CD4-positive, alpha-beta T cell treated with Interleukin-4 for 1 hour (primary cell): ENCODE results near the gene SLC35F5.
A peak's percentile ranks its signal among the peaks of the same experiment; 100 is the strongest.
"Not testable (repeated sequence)": the region's sequence is repeated elsewhere in the genome, so short reads cannot be mapped to it uniquely, and the experiment has no call there.

Experiments
- DNase-seq, 2 donors: peaks; one replicate each; pipeline ENCODE4 v3.0.0-alpha.2; 2020 to 2022

Gene SLC35F5

DNA sequence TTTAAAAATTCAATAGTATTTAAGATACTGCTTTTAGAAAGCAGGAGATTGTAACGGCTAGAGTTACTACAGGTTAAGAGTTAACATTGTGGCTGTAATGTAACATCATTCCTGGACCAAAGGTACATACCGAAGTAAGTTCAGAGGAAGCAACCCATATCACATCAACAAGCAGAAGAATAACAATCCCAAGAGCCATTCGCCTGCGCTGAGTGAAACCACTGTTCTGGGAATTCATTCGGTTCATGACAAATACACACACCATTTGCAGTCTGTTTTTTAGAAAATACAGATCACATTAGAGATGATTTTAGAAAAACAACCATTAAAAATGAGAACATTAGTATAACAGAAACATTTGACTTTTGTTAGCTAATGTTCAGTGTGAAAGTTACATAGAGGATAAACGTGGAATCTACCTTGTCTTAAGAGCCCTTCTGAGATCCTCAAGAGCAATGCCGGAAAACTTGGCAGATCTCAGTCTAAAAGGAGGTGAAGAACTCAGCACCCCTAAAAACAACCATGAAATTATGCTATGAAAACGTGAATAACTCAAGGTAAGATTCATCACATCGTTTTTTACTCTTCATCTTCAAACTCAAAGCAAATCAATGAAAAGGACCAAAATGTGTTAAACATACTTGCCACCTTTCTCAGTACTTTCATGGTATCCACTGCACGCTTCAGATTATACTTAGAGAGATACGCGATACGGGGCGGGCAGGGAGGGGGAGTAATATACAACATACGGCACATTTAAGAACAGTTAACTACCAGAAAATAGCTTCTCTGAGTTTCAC lies 1.2 kb downstream of the SLC35F5 start:
- no peak for DNase-seq

DNA sequence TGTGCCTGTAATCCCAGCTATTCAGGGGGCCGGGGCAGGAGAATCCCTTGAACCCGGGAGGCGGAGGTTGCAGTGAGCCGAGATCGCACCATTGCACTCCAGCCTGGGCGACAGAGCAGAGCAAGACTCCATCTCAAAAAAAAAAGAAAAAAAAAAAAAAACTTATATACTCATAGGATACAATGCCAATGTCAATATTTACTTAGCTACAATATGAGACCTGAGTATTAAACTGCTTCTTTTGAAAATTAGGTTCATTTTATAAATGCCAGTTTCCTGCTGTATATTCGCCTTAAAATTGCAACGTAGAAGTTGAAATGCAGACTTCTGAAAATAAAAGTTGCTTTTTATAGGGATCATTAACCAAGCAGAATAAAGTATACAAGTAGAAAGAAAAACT lies 2.3 kb downstream of the SLC35F5 start:
- no peak for DNase-seq

DNA sequence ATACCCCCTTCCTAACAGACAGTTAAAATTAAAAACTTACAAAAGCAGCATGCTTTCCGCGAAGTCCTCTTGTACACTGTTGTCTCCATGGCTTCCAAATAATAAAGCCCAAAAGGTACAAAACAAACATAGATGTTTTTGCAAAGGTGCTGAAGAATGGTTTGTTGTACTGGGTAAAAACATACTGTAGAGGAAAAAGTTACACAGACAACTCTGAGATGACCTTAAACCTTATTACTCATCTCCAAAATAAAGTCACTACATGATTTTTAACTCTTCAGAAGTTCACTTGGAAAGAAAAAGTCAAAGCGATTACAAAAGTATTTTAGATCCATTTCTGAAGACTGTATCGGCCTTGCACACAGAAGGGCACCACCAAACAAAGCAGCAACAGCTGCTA lies 6.1 kb downstream of the SLC35F5 start:
- no peak for DNase-seq

DNA sequence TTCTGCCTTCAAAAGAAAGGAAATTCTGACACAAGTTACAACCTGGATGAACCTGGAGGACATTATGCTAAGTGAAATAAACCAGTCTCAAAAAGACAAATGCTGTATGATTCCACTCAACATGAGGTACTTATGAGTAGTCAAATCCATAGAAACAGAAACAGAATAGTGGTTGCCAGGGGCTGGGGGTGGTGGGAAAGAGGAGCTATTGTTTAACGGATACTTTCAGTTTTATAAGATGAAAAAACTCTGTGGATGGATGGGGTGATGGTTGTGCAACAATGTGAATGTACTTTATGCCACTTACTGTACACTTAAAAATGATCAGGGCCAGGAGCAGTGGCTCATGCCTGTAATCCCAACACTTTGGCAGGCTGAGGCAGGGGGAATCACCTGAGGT lies 15.4 kb downstream of the SLC35F5 start:
- DNase-seq = no peak

DNA sequence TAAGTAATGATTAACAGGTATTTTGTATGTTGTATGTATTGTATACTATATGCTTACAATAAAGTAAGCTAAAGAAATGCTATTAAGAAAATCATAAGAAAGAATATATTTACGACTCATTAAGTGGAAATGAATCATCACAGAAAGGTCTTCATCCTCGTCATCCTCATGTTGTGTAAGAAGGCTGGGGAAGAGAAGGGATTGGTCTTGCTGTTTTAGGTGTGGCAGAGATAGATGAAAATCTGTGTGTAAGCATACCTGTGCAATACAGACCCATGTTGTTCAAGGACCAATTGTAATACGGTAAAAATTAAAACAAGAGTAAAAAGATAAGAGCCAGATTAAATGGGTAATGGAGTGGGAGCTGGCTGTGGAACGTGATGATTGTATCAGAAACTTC lies 16.6 kb downstream of the SLC35F5 start:
- DNase-seq = no peak

DNA sequence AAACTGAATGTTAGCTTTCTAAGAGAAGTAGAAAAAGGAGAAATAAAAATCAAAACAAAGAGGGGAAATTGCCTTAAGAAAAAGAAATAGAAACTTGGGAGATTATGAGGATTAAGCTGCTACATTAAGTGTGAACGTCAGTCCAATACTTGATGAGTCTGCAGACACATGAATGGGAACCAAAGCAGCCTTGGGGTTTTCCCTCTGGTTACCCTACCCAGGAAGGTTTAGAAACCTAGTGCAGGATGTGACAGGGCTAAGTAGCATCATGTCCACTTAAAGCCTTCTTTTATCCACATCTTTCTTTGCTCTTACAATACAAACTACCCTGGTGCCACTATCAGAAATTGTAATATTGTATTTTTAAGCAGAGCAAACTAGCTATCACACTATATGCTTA lies 22.3 kb downstream of the SLC35F5 start:
- DNase-seq = no peak

DNA sequence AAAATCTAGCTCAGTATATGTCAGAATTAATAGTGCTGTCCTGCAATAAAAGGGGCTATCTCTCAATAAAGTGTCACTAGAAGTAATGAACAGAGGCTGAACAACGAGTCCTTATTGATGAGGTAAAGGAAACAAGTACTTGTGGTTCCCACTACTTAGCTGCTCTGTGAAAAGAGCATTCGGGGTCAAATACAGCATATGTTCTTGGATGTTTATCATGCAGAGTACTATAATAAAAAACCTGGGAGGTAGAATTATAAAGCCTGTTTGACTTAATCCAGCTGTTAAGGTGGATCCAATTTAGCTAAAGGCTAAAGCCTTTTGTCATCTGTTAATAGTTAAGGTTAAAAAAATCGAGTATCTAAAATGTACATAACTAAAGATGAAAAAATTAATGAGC lies 32.4 kb downstream of the SLC35F5 start:
- no peak for DNase-seq

DNA sequence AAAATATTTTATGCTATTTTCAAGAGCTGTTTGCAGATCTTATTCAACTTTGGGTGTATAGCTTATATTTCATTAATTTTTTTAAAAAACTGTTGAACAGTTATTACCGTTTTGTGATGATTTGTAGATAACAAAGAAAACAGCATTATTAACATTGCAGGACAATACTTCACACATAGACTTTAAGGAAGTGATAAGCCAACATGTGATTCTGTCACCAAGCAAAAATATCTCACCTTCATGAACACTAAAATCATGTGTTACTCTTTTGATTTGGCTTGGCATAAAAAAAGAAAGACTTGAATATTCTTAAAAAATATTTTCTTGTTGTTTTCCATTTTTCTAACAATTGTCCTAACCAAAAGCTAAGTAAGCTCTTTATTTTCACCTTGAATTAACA lies 33.0 kb downstream of the SLC35F5 start:
- DNase-seq = no peak

DNA sequence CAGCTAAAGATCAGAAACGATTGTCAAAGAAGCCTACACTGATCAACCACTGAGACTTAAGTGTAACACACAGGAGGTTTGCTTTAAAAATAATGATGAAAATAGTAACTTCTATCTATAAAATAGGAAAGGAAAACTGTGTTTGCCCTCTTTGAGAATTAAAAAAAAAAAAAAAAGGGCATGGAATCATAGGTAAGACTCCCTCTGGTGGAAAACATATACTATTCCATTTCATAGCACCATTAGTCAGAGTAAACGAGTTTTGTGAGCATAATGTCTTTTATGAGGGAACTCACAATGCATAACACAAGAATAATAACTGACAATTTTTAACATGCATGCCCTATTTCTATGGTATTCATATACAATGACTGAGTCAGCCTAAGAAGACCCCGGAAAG lies 36.3 kb downstream of the SLC35F5 start:
- DNase-seq = peak in 1 of 2 donors; percentile 8

DNA sequence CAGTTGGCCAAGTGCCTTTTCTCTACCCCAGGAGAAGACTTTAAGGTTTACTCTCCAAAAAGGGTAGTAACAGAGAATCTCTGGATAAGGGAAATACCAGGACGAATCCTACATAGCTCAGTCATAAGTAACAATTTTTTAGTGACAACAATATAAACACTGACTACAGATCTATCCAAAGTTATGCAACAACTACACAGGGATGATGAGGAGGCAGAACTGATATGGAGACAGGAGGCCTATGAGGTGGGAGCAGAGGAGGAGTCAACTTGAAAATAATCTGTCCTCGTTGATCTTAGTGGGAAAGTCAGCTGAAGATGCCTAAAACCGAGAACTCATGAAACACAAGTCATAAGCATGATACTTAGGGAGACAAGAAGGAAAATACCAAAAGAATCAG lies 40.2 kb downstream of the SLC35F5 start:
- DNase-seq = no peak

DNA sequence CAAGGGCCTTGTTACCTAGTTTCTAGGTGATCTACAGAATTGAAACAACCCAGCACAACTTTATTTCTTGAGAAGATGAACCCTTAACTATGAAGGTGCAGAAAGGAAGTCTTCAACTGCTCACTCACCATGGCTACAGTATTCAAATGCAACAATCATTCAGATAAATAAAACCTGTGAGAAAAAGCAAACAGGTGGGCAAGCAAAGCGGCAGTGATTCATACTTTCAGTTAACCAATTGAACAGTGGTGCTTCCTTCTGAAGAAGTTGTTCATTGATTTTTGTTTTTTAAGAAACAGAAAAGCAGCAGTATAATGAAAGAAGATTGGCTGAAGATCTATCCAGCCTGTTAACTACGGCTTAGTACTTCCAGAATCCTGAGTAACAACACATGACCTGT lies 43.5 kb downstream of the SLC35F5 start:
- no peak for DNase-seq

DNA sequence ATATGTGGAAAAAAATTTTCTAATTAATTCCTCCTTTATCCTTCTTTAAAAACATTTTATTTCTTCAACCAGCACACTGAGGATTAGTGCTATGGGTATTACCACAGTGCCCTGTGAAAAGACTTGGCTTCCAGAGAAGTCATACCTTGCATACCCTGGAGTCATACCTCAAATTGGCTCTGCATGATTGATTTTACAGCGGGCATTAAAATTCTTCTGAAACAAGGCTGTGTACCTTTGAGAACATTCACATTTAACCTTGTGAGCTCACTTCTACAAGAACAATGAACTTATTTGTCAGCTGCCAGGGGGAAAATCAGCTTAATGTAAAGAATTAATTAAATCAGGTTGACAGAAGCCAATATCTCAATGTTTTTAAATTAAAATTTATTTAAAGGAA lies 44.6 kb downstream of the SLC35F5 start:
- DNase-seq = no peak

DNA sequence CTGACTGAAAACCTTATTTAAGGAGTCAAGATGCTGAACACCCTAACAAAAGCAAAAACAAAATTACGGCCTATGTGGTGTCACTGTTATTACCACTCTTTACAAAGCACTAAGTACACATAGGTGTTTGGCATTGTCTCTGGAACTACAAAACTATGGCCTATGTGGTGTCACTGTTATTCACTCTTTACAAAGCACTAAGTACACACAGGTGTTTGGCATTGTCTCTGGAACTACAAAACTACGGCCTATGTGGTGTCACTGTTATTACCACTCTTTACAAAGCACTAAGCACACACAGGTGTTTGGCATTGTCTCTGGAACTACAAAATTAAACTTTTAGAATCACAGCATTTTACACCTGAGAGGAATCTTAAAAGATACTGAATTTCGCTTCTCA lies 47.4 kb downstream of the SLC35F5 start:
- no peak for DNase-seq

DNA sequence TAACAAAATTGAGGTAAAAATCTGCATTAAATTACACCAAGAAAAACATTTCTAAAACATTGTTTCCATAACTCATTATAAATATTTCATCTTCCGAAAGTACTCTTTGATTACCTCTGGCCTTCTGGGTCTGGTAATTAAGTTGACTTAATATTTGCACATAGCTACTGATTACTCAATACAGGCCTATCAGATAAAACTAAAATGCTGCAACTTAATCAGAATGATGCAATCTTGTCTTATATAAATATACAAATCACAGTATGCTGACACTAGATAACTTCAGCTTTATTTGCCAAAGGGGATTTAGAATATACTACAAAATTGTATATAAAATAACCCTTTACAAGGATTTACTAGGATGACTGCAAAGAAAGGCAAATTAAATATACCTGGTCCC lies 49.3 kb downstream of the SLC35F5 start:
- no peak for DNase-seq

DNA sequence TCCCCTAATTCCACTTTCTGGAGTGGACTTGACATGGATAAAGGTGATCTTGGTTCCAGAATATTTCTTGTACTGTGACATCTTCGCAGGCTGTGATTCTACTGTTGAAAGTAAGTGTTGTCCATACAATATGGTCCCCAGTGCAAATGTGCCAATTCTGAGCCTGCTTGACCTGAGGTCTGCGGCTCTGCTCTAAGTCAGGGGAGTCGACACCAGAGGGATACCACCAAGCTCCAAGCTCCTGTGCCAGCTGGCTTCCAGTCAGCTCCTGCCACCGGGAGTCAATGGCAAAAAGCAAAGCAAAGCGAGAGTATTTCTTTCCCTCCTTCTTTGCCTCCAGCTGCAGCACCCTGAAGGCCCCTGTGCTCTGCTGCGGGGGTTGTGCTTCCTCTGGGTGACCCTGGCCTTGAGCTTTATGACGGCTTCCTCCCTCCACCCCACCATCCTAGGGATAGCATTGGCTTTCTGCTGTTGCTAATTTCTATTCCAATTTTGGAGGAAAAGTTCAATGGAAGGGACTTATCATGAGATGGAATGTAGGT lies 50.4 kb downstream of the SLC35F5 start:
- DNase-seq = no peak

DNA sequence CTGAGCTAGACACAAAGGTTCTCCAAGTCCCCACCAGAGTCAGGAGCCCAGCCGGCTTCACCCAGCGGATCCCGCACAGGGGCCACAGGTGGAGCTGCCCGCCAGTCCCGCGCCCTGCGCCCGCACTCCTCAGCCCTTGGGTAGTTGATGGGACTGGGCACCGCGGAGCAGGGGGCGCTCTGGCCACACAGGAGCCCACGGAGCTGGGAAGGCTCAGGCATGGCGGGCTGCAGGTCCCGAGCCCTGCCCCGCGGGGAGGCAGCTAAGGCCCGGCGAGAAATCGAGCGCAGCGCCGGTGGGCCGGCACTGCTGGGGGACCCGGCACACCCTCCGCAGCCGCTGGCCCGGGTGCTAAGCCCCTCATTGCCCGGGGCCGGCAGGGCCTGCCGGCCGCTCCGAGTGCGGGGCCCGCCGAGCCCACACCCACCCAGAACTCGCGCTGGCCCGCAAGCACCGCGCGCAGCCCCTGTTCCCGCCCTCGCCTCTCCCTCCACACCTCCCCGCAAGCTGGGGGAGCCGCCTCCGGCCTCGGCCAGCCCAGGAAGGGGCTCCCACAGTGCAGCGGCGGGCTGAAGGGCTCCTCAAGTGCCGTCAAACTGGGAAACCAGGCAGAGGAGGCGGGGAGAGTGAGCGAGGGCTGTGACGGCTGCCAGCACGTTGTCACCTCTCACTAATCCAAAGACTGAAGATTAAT lies 52.0 kb downstream of the SLC35F5 start:
- not testable (repeated sequence) for DNase-seq

DNA sequence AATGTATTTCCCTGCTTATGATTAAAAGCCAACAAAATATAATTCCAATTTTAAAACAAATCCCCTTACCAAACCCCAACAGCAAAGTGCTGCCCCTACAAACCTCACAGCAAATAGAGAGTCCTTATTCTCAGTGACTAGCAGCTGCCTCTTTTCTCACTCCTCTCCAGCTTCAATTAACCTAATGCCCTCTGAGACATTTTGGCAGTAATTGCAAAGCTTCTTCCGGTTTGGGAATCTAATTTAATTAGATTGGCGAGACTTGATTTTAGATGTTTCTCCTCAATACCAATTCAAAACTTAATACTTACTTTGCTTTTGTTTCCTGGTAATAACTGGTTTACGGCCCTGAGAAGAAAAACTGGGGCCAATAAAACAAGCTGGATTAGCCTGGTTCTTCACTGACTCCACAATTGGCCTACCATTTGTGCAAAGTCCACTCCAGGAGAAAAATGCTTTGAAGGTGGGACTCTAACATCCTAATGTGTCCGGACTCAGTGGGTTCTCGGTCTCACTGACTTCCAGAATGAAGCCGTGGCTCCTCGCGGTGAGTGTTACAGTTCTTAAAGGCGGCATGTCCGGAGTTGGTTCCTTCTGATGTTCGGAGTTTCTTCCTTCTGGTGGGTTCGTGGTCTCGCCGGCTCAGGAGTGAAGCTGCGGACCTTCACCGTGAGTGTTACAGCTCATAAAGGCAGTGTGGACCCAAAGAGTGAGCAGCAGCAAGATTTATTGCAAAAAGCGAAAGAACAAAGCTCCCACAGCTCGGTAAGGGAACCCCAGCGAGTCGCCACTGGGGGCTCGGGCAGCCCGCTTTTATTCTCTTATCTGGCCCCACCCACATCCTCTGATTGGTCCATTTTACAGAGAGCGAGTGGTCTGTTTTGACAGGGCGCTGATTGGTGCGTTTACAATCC lies 52.8 kb downstream of the SLC35F5 start:
- no peak for DNase-seq

DNA sequence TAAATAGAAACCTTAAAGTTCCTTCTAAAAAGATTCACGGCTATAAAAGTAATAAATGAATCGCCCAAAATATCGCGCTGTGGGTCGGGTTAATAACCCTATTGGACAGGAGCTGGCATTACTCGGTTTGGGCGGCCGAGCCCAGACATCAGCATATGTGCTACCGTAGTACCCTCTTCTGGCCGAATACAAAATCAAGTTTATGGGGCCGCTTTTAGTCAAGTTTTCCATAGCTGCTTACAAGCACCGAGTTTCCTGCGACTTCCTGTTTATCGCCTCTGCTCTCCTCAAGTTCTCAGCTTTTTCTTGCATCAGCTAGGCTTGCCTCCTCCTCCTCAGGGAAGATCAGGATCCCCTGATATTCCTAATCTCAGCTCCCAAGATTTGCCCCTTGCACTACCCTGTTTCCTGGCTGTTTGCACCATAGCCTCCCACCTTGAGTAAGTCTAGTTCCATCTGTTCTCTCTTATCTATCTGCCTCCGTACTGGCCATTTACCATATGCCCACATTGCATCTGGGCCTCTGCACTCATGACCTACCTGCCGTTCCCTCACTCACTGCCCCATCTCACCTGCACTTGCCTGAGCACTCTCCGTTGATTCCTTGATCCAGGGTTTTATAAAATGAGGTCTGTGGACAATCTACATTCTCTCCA lies 56.1 kb downstream of the SLC35F5 start:
- peak; percentile 58 to 67 for DNase-seq

DNA sequence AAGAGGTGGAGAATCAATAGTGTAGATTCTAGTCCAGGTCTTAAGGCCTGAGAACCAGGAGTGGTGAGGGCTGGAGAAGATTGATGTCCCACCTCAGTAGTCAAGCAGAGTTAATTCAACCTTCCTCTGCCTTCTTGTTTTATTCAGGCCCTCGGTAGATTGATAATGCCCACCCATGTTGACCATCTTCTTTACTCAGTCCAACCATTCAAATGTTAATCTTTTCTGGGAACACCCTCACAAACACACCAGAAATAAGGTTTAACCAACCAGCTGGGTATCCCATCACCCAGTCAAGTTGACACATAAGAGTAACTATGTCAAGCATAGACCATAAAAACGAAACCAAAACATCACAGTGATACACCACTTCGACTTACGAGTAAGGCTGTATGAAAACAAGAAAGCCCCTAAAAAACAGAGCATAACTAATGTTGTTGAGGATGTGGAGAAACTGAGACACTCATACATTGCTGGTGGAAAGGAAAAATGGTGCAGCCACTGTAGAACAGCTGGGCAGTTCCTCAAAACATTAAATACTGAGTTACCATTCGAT lies 57.5 kb downstream of the SLC35F5 start:
- DNase-seq = peak in 1 of 2 donors; percentile 22

DNA sequence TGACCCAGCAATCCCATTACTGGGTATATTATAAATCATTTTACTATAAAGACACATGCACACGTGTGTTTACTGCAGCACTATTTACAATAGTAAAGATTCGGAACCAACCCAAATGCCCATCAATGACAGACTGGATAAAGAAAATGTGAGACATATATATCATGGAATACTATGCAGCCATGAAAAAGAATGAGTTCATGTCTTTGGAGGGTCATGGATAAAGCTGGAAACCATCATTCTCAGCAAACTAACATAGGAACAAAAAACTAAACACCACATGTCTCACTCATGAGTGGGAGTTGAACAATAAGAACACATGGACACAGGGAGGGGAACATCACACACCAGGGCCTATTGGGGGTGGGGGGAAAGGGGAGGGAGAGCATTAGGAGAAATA lies 58.2 kb downstream of the SLC35F5 start:
- DNase-seq = not testable (repeated sequence)

DNA sequence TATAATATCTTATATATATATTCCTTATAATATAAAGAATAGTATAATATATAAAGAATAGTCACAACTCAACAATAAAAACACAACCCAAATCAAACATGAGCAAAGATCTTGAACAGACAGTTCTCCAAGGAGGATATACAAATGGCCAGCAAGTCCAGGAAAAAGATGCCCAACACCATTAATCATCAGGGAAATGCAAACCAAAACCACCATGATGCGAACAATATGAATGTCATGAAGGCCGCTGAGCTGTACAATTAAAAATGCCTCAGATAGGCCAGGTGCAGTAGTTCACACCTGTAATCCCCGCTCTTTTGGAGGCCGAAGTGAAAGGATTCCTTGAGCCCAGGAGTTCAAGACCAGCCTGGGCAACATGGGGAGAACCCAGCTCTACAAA lies 58.9 kb downstream of the SLC35F5 start:
- DNase-seq = no peak

DNA sequence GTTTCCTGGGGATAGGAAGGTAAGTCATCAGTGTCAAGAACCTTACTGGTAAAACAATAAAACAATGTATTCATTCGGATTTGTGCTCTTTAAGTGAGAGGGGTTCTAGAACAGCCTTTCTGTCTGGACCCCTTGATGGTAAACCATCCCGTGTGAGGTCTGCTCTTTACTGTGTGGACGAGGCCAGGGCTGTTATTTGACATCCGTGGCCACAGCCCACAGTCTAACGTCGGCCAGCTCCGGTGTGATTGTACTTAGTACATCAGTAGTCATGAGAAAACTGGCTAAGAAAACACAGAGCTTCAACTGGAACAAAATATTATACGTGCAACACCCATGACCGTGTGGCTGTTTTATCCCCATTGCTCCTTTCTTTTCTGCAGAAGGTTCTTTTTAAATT lies 62.0 kb downstream of the SLC35F5 start:
- DNase-seq = no peak
